GM12878 (cell line): ENCODE data around the gene EPHA8. TPM values are rescaled to one million over a fixed set of nuclear protein-coding genes. Genes with fewer than 3 reads are reported as not detected.

Experiments used
- ATAC-seq: fragments of 200-7000 bp; cut with Tn5 transposase; 3 replicates; pipeline ENCODE4 v1.9.1; 2020; ENCODE audit warnings: mild to moderate bottlenecking, moderate library complexity
- BruUV-seq: library from RNA; stranded (reverse); fragments of 400-500 nt; replicated peaks from 2 replicates; lab custom pipeline; 2021; lab: Mats Ljungman, UMichigan
- CTCF ChIA-PET: fragments of 300-600 bp; sonication (Branson Sonifier 250); formaldehyde crosslinking; extraction: SDS; loops from one replicate; lab custom pipeline; 2021; ENCODE audit warnings: inconsistent platforms; lab: Yijun Ruan, JAX
- POLR2A ChIA-PET: fragments of 350-600 bp; formaldehyde crosslinking; extraction: SDS; loops from one replicate; lab custom pipeline; 2021; ENCODE audit warnings: inconsistent platforms; lab: Charles Lee
- RAD21 ChIA-PET: fragments of 300-600 bp; sonication (Branson Sonifier 250); formaldehyde crosslinking; loops from one replicate; lab custom pipeline; 2023; ENCODE audit warnings: antibody characterized with exemption; ENCODE audit not compliant: unreplicated experiment; lab: Charles Lee
- SMC1A ChIA-PET: fragments of 300-600 bp; sonication (Branson Sonifier 250); formaldehyde crosslinking; loops from one replicate; lab custom pipeline; 2023; ENCODE audit not compliant: unreplicated experiment, uncharacterized antibody; lab: Charles Lee
- DNase-seq: peaks from one replicate; pipeline ENCODE4 v3.0.0-alpha.2; 2011; ENCODE audit warnings: low read depth, low spot score
- FAIRE-seq: peaks from 3 replicates; lab custom pipeline; 2011; peaks lifted over from hg19 to GRCh38; lab: Jason Lieb, UNC
- H2AFZ ChIP-seq: 2 replicates; pipeline ENCODE4 v1.6.0; 2011; ENCODE audit warnings: low read depth, low read length, control low read depth; ENCODE audit not compliant: control insufficient read depth
- H3K27ac ChIP-seq: 2 replicates; pipeline ENCODE4 v1.5.1; 2011; ENCODE audit warnings: control low read depth; ENCODE audit not compliant: control insufficient read depth, insufficient read depth
- H3K27me3 ChIP-seq, 2 experiments: replicated peaks in 1 of 2; 2 replicates each; pipeline versions ENCODE4 v1.6.0 to v1.6.1; 2011; ENCODE audit warnings: low read length in 1 of 2; ENCODE audit not compliant: control insufficient read depth in 2 of 2, insufficient read depth in 2 of 2
- H3K36me3 ChIP-seq, 2 experiments: 2 replicates each; pipeline ENCODE4 v1.5.1; 2011; ENCODE audit warnings: low read length in 1 of 2; ENCODE audit not compliant: control insufficient read depth in 2 of 2, insufficient read depth in 2 of 2
- H3K4me1 ChIP-seq: 2 replicates; pipeline ENCODE4 v1.6.1; 2011; ENCODE audit warnings: mild to moderate bottlenecking, low read length, moderate library complexity, mixed read lengths; ENCODE audit not compliant: control insufficient read depth, insufficient read depth
- H3K4me2 ChIP-seq: 2 replicates; pipeline ENCODE4 v1.6.0; 2011; ENCODE audit warnings: control low read depth; ENCODE audit not compliant: control insufficient read depth, insufficient read depth
- H3K4me3 ChIP-seq: fragments of 200-600 bp; sonication (generic); 2 replicates; pipeline ENCODE4 v1.5.1; 2016
- H3K79me2 ChIP-seq: 2 replicates; pipeline ENCODE4 v1.6.0; 2011; ENCODE audit warnings: low read length; ENCODE audit not compliant: control insufficient read depth, insufficient read depth
- H3K9ac ChIP-seq: 2 replicates; pipeline ENCODE4 v1.8.0; 2011; ENCODE audit warnings: low read length, control low read depth, mixed read lengths; ENCODE audit not compliant: control insufficient read depth, insufficient read depth
- H3K9me3 ChIP-seq: replicated peaks from 3 replicates; pipeline ENCODE4 v1.5.1; 2011; ENCODE audit warnings: mild to moderate bottlenecking, low read length; ENCODE audit not compliant: control insufficient read depth, insufficient read depth
- H4K20me1 ChIP-seq: 2 replicates; pipeline ENCODE4 v1.6.0; 2011; ENCODE audit not compliant: control insufficient read depth, insufficient read depth
- DPF2 ChIP-seq: fragments of 450-650 bp; IDR thresholded peaks from 2 replicates; pipeline ENCODE4 v1.6.1; 2017; ENCODE audit warnings: mild to moderate bottlenecking
- HSF1 ChIP-seq: fragments of 150-350 bp; IDR thresholded peaks from 2 replicates; pipeline ENCODE4 v1.6.1; 2014; ENCODE audit warnings: mild to moderate bottlenecking, low read depth, low read length
- JUNB ChIP-seq: IDR thresholded peaks from 2 replicates; pipeline ENCODE4 v1.6.1; 2016; ENCODE audit warnings: antibody characterized with exemption, mild to moderate bottlenecking
- KDM1A ChIP-seq: fragments of 200-600 bp; sonication (generic); IDR thresholded peaks from 2 replicates; pipeline ENCODE4 v1.6.1; 2016; ENCODE audit warnings: borderline replicate concordance
- NBN ChIP-seq: fragments of 450-650 bp; IDR thresholded peaks from 2 replicates; pipeline ENCODE4 v1.6.1; 2016
- NFIC ChIP-seq: IDR thresholded peaks from 2 replicates; pipeline ENCODE4 v1.6.1; 2012; ENCODE audit warnings: low read depth, mild to moderate bottlenecking, inconsistent platforms, low read length, moderate library complexity
- NRF1 ChIP-seq: conservative IDR thresholded peaks from 2 replicates; pipeline ENCODE4 v1.6.1; 2011; ENCODE audit warnings: mild to moderate bottlenecking, low read depth, low read length, improper control_type of control experiment
- TBL1XR1 ChIP-seq: IDR thresholded peaks from 2 replicates; pipeline ENCODE4 v1.6.1; 2012; ENCODE audit warnings: low read depth, low read length, improper control_type of control experiment
- ZNF384 ChIP-seq: IDR thresholded peaks from 2 replicates; pipeline ENCODE4 v1.6.1; 2012; ENCODE audit warnings: low read depth, mild to moderate bottlenecking, low read length, improper control_type of control experiment, borderline replicate concordance
- WGBS: methylation state at CpG from one replicate; pipeline ENCODE4 v1.1.6; 2016; ENCODE audit warnings: low lambda C conversion rate; ENCODE audit not compliant: insufficient replicate concordance, insufficient coverage; ENCODE audit errors: missing lambda C conversion rate; 5-methylcytosine and 5-hydroxymethylcytosine counted together
- in situ Hi-C: fragments of 300-500 bp; cut with MboI; formaldehyde crosslinking; loops from 9 replicates; pipeline ENCODE4 v1.14.3; 2018; ENCODE audit warnings: mixed read lengths
- intact Hi-C: fragments of 100-400 bp; cut with micrococcal nuclease; formaldehyde crosslinking; loops from one replicate; pipeline ENCODE4 v1.14.2; 2022; ENCODE audit not compliant: unreplicated experiment
- polyA plus RNA-seq, 11 experiments: library from polyadenylated mRNA; depleted of rRNA in 4 of 11; unstranded in 6 of 11; stranded (reverse) in 5 of 11; fragments of >200 nt; fragmentation: Nextera tagmentation in 4 of 11; fragmentation: Illumina TruSeq in 1 of 11; extraction: Ambion mirVana in 4 of 11; extraction: Trizol in 1 of 11; gene quantifications; 1 replicate in 1 of 11; 2 replicates in 10 of 11; pipeline versions ENCODE4 v1.2.1 to v1.2.3, GENCODE V29; 2011 to 2016; ENCODE audit warnings: inconsistent platforms in 2 of 11, missing spikeins in 2 of 11, low read depth in 1 of 11
- total RNA-seq, 4 experiments: library from RNA; depleted of rRNA in 3 of 4; stranded (reverse); fragments of >200 nt in 3 of 4; fragmentation: Illumina TruSeq in 1 of 4; extraction: Trizol in 1 of 4; gene quantifications; 2 replicates each; pipeline versions ENCODE4 v1.2.1 to v1.2.3, GENCODE V29; 2013 to 2021

Gene EPHA8
- total and polyA plus RNA-seq, 10 of the 15 experiments (the other 5 are each of a cell fraction or from before 2014, with no cell fraction given) = not detected

- ChIA-PET POLR2A (no interaction called here), RAD21 (no interaction called here), CTCF (no interaction called here), SMC1A (no interaction called here)
- in situ Hi-C loops (no loop called here), intact Hi-C loops (no loop called here)
- Histone ChIP-seq H3K9ac (no peak overlapping the region), H3K4me2 (no peak overlapping the region), H3K9me3 (no peaks in the 10 kb centered on the region), H3K27me3 (peaks cover 0 to 2% of the 10 kb centered on the region in 2 experiments; a peak in 2 of 4 replicates), H2AFZ (no peak overlapping the region), H3K79me2 (no peaks in the 10 kb centered on the region), H3K36me3 (no peaks in the 10 kb centered on the region), H3K27ac (no peak overlapping the region), H3K4me1 (no peaks in the 10 kb centered on the region), H4K20me1 (no peaks in the 10 kb centered on the region), H3K4me3 (no peak overlapping the region)
- FAIRE-seq = no peak
- no TSS peak for BruUV-seq
- no peak for ATAC-seq
- no peak for DNase-seq
- TF ChIP-seq ZNF384 = no peak
- TF ChIP-seq DPF2 = no peak
- no peak for TF ChIP-seq TBL1XR1
- WGBS = 32% methylated on average over 20 of the region's 20 CpGs
These were observed 63.2 kb downstream of the EPHA8 start for GRCh38 chr1:22626237-22627157.

DNA sequence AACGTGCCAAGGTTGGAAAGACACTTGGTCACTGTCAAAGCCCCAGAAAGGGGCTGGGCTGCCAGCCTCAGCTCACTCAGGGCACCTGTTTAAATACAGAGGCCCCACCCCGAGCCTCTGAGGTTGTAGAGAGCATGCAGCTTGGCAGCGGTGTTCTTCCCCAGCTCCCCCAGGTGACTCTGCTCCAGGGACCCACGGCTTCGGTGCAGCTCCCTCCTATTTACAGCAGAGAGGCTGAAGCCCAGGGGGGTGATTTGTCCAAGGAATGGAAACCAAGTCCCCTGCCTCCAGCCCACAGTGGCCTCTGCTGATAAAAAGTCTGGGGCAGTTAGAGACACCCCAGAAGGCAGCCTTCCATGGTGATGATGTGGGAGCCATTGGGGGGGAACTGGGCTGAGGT, 64.0 kb downstream of the EPHA8 start:
- Histone ChIP-seq H3K27me3 (peaks cover 0 to 2% of the 10 kb centered on the region in 2 experiments; a peak in 2 of 4 replicates), H3K36me3 (no peaks in the 10 kb centered on the region), H3K4me3 (no peak overlapping the region), H4K20me1 (no peaks in the 10 kb centered on the region), H2AFZ (no peak overlapping the region), H3K9ac (no peak overlapping the region), H3K4me2 (no peak overlapping the region), H3K4me1 (no peaks in the 10 kb centered on the region), H3K79me2 (no peaks in the 10 kb centered on the region), H3K9me3 (no peaks in the 10 kb centered on the region), H3K27ac (no peak overlapping the region)
- no peak for TF ChIP-seq NFIC
- TF ChIP-seq NRF1 = no peak
- TF ChIP-seq NBN = no peak
- TF ChIP-seq KDM1A = no peak
- no peak for TF ChIP-seq HSF1
- no peak for TF ChIP-seq JUNB
- no TSS peak for BruUV-seq
- intact Hi-C loops = no loop called here
- ChIA-PET RAD21 (no interaction called here), CTCF (no interaction called here), POLR2A (no interaction called here), SMC1A (no interaction called here)
- no peak for FAIRE-seq
- ATAC-seq = no peak
- 17% methylated on average over 5 of the region's 5 CpGs for WGBS
- in situ Hi-C loops = no loop called here
- no peak for DNase-seq
